ENCODE results near the gene SDCCAG8.

Gene SDCCAG8

DNA sequence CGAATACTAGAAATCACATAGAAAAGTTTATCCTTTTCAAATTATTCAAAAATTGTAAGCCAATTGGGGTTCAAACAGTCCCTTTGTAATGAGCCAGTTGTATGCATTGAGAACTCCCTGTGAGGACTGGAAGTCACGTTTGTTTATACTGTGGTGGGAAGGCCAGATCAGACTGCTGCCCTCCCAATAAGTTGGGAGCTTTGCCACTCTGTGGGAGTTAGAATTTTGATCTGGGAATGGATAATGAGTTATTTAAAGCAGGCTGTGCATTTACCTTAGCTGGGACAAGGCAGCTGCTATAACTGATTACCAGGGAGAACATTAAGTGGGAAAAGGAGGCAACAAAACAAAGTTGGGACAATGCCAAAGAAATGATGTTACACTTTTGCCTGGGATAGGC is 178.8 kb downstream of the SDCCAG8 start:
- Histone ChIP-seq H3K9ac (ENCODE audit: insufficient read length) (no peak overlapping the region), H3K27ac (no peak overlapping the region), H3K9me3 (ENCODE audit: low read depth, low read length) (no peaks in the 10 kb centered on the region), H3K36me3 (ENCODE audit: insufficient read depth, low read length) (no peaks in the 10 kb centered on the region), H3K4me3 (no peak overlapping the region)
- no peak for DNase-seq (ENCODE audit: low read depth, low spot score)
- TF ChIP-seq FOXP2 (optimal IDR thresholded peaks at IDR 0.05; ENCODE audit: control extremely low read depth, extremely low read length, insufficient read depth) (no peak), POLR2AphosphoS5 (IDR thresholded peaks at IDR 0.05; ENCODE audit: borderline replicate concordance, low read depth, low read length) (no peak), EZH2 (IDR thresholded peaks at IDR 0.05) (no peak)

DNA sequence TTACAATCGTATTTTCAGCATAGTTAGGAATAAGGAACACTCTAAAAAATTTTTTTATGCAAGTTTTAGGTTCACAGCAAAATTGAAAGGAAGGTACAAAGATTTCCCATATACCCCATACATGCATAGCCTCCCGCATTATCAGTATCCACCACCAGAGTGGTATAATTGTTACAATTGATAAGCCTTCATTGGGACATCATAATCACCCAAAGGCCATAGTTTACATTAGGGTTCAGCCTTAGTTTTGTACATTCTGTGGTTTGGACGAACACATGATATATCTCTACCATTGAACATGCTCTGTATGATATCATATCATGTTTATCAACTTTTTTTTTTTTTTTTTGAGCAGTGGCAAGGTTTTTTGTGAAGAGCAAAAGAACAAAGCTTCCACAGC is 180.0 kb downstream of the SDCCAG8 start:
- no peak for DNase-seq (ENCODE audit: low read depth, low spot score)
- no peaks in the 10 kb centered on the region for H3K9me3 ChIP-seq (ENCODE audit: low read depth, low read length)
- TF ChIP-seq POLR2AphosphoS5 (IDR thresholded peaks at IDR 0.05; ENCODE audit: borderline replicate concordance, low read depth, low read length) (no peak), EZH2 (IDR thresholded peaks at IDR 0.05) (no peak), FOXP2 (optimal IDR thresholded peaks at IDR 0.05; ENCODE audit: control extremely low read depth, extremely low read length, insufficient read depth) (no peak)
- no peak overlapping the region for H3K27ac ChIP-seq
- H3K9ac ChIP-seq (ENCODE audit: insufficient read length), result no peak overlapping the region
- no peak overlapping the region for H3K4me3 ChIP-seq
- no peaks in the 10 kb centered on the region for H3K36me3 ChIP-seq (ENCODE audit: insufficient read depth, low read length)

- Histone ChIP-seq H3K9ac (ENCODE audit: insufficient read length) (no peak overlapping the region), H3K27ac (no peak overlapping the region), H3K9me3 (ENCODE audit: low read depth, low read length) (no peaks in the 10 kb centered on the region), H3K36me3 (ENCODE audit: insufficient read depth, low read length) (no peaks in the 10 kb centered on the region), H3K4me3 (no peak overlapping the region)
- no peak for TF ChIP-seq FOXP2 (optimal IDR thresholded peaks at IDR 0.05; ENCODE audit: control extremely low read depth, extremely low read length, insufficient read depth)
- no peak for TF ChIP-seq EZH2 (IDR thresholded peaks at IDR 0.05)
- no peak for TF ChIP-seq POLR2AphosphoS5 (IDR thresholded peaks at IDR 0.05; ENCODE audit: borderline replicate concordance, low read depth, low read length)
- DNase-seq (ENCODE audit: low read depth, low spot score), result no peak
Measured at GRCh38 chr1:243438146-243438545, 182.3 kb downstream of the SDCCAG8 start.

DNA sequence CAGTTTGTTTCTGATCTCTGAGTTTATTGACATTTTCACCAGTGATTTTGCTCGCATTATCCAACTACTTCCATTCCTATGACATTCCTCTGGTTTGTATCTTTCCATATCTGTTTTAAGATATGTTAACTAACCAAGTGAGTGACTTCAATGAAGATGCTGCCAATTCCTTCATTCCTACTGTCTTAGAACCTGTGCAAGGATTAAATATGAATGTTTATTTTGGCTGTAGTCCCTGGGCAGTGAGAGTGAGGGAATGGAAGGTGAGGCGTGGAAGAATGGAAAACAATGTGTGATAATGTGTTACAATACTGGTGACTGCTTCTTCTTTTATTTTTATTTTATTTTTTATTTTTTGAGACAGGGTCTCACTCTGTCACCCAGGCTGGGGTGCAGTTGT is 183.0 kb downstream of the SDCCAG8 start:
- Histone ChIP-seq H3K27ac (no peak overlapping the region), H3K9me3 (ENCODE audit: low read depth, low read length) (no peaks in the 10 kb centered on the region), H3K36me3 (ENCODE audit: insufficient read depth, low read length) (no peaks in the 10 kb centered on the region), H3K9ac (ENCODE audit: insufficient read length) (no peak overlapping the region), H3K4me3 (no peak overlapping the region)
- TF ChIP-seq EZH2 (IDR thresholded peaks at IDR 0.05) (no peak), FOXP2 (optimal IDR thresholded peaks at IDR 0.05; ENCODE audit: control extremely low read depth, extremely low read length, insufficient read depth) (no peak), POLR2AphosphoS5 (IDR thresholded peaks at IDR 0.05; ENCODE audit: borderline replicate concordance, low read depth, low read length) (no peak)
- DNase-seq (ENCODE audit: low read depth, low spot score), result no peak

- H3K27ac ChIP-seq, result no peak overlapping the region
- no peak for DNase-seq (ENCODE audit: low read depth, low spot score)
- H3K9ac ChIP-seq (ENCODE audit: insufficient read length), result no peak overlapping the region
- TF ChIP-seq FOXP2 (optimal IDR thresholded peaks at IDR 0.05; ENCODE audit: control extremely low read depth, extremely low read length, insufficient read depth) (no peak), POLR2AphosphoS5 (IDR thresholded peaks at IDR 0.05; ENCODE audit: borderline replicate concordance, low read depth, low read length) (no peak)
- H3K36me3 ChIP-seq (ENCODE audit: insufficient read depth, low read length), result no peaks in the 10 kb centered on the region
- H3K4me3 ChIP-seq, result no peak overlapping the region
- H3K9me3 ChIP-seq (ENCODE audit: low read depth, low read length), result no peaks in the 10 kb centered on the region
Measured at GRCh38 chr1:243440406-243440805, 184.6 kb downstream of the SDCCAG8 start.

DNA sequence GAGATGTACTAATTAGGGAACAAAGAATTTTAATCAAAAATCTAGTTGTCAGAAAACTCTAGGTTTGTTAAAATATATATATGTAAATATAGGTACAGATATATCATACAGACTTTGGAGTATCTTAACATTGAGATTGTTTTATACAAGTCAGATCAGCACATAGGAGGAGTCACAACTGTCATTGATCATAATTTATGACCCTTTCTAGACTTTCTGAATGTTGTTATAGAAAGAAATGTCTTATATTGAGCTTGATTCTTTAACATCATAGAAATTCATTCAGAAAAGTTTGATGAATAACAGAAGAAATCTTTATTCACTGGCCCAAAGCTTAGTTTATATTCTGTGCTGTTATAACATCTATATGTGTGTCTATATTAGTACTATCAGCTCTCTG is 185.8 kb downstream of the SDCCAG8 start:
- no peak for DNase-seq (ENCODE audit: low read depth, low spot score)
- Histone ChIP-seq H3K9ac (ENCODE audit: insufficient read length) (no peak overlapping the region), H3K36me3 (ENCODE audit: insufficient read depth, low read length) (no peaks in the 10 kb centered on the region), H3K27ac (no peak overlapping the region), H3K9me3 (ENCODE audit: low read depth, low read length) (no peaks in the 10 kb centered on the region), H3K4me3 (no peak overlapping the region)
- TF ChIP-seq EZH2 (IDR thresholded peaks at IDR 0.05) (no peak), POLR2AphosphoS5 (IDR thresholded peaks at IDR 0.05; ENCODE audit: borderline replicate concordance, low read depth, low read length) (no peak), FOXP2 (optimal IDR thresholded peaks at IDR 0.05; ENCODE audit: control extremely low read depth, extremely low read length, insufficient read depth) (no peak)

- Histone ChIP-seq H3K9ac (ENCODE audit: insufficient read length) (no peak overlapping the region), H3K4me3 (no peak overlapping the region), H3K36me3 (ENCODE audit: insufficient read depth, low read length) (no peaks in the 10 kb centered on the region), H3K9me3 (ENCODE audit: low read depth, low read length) (no peaks in the 10 kb centered on the region), H3K27ac (no peak overlapping the region)
- no peak for DNase-seq (ENCODE audit: low read depth, low spot score)
- TF ChIP-seq POLR2AphosphoS5 (IDR thresholded peaks at IDR 0.05; ENCODE audit: borderline replicate concordance, low read depth, low read length) (no peak), FOXP2 (optimal IDR thresholded peaks at IDR 0.05; ENCODE audit: control extremely low read depth, extremely low read length, insufficient read depth) (no peak), EZH2 (IDR thresholded peaks at IDR 0.05) (no peak)
Measured at GRCh38 chr1:243443557-243443956, 187.7 kb downstream of the SDCCAG8 start.

- DNase-seq (ENCODE audit: low read depth, low spot score), result no peak
- Histone ChIP-seq H3K36me3 (ENCODE audit: insufficient read depth, low read length) (no peaks in the 10 kb centered on the region), H3K4me3 (no peak overlapping the region), H3K27ac (no peak overlapping the region), H3K9me3 (ENCODE audit: low read depth, low read length) (no peaks in the 10 kb centered on the region), H3K9ac (ENCODE audit: insufficient read length) (no peak overlapping the region)
- TF ChIP-seq FOXP2 (optimal IDR thresholded peaks at IDR 0.05; ENCODE audit: control extremely low read depth, extremely low read length, insufficient read depth) (no peak), EZH2 (IDR thresholded peaks at IDR 0.05) (no peak), POLR2AphosphoS5 (IDR thresholded peaks at IDR 0.05; ENCODE audit: borderline replicate concordance, low read depth, low read length) (no peak)
Measured at GRCh38 chr1:243447347-243447746, 191.5 kb downstream of the SDCCAG8 start.

- H3K9ac ChIP-seq (ENCODE audit: insufficient read length), result no peak overlapping the region
- no peak overlapping the region for H3K27ac ChIP-seq
- H3K36me3 ChIP-seq (ENCODE audit: insufficient read depth, low read length), result no peaks in the 10 kb centered on the region
- H3K9me3 ChIP-seq (ENCODE audit: low read depth, low read length), result no peaks in the 10 kb centered on the region
- no peak for TF ChIP-seq FOXP2 (optimal IDR thresholded peaks at IDR 0.05; ENCODE audit: control extremely low read depth, extremely low read length, insufficient read depth)
- TF ChIP-seq EZH2 (IDR thresholded peaks at IDR 0.05), result no peak
- TF ChIP-seq POLR2AphosphoS5 (IDR thresholded peaks at IDR 0.05; ENCODE audit: borderline replicate concordance, low read depth, low read length), result no peak
- H3K4me3 ChIP-seq, result no peak overlapping the region
- no peak for DNase-seq (ENCODE audit: low read depth, low spot score)
Measured at GRCh38 chr1:243447844-243448243, 192.0 kb downstream of the SDCCAG8 start.

Data from SK-N-MC (cell line).